Ureter (tissue), 1 donor: ENCODE results near the gene EMC7. TPM values are rescaled to one million over a fixed set of nuclear protein-coding genes. Genes with fewer than 3 reads are reported as not detected.
A peak's percentile ranks its signal among the peaks of the same experiment; 100 is the strongest.
"Not testable (repeated sequence)": the region's sequence is repeated elsewhere in the genome, so short reads cannot be mapped to it uniquely, and the experiment has no call there.

Experiments used
- DNase-seq: peaks from one replicate; pipeline ENCODE4 v3.0.0-alpha.2; 2020; ENCODE audit warnings: low spot score
- total RNA-seq: library from RNA; stranded (reverse); gene quantifications from one replicate; pipeline ENCODE4 v1.2.4, GENCODE V29; 2023
- donor health status: DM: yes; HTN: yes; CAD: no.

EMC7 gene
- 51.6 TPM for total RNA-seq

- DNase-seq, result peak; percentile 99
These were observed at the start of gene EMC7, which contains the start of gene PGBD4 for GRCh38 chr15:34101366-34102174. EMC7 (minus strand) TSS chr15:34101862; CDS start chr15:34101839, 23 bp downstream. PGBD4 (plus strand) TSS chr15:34102083; CDS start chr15:34102532, 449 bp downstream.

- DNase-seq, result no peak
These were observed 45.9 kb upstream of the EMC7 start for GRCh38 chr15:34147371-34148140.

DNA sequence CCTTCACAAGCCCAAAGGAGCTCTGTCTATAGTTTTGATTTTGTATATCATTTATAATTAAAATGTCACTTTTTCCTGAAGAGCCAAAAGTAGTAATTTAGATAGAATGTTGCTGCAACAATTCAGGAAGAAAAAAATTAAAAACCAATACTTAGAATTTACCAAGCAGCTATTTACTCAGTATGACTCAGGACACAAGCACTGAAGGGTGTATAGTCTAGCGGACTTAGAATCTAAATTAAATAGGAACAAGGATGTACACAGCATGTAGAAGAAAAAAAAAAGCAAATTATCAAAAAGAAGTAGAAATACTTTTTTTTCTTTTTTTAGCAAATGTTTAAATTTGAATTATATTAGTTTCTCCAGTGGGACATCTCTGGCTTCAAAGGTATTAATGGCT is 31.8 kb upstream of the EMC7 start:
- no peak for DNase-seq

- DNase-seq, result no peak
These were observed 31.2 kb upstream of the EMC7 start for GRCh38 chr15:34132881-34133280.

GRCh38 chr15:34128898-34129297 is 27.2 kb upstream of the EMC7 start:
- DNase-seq, result no peak

DNA sequence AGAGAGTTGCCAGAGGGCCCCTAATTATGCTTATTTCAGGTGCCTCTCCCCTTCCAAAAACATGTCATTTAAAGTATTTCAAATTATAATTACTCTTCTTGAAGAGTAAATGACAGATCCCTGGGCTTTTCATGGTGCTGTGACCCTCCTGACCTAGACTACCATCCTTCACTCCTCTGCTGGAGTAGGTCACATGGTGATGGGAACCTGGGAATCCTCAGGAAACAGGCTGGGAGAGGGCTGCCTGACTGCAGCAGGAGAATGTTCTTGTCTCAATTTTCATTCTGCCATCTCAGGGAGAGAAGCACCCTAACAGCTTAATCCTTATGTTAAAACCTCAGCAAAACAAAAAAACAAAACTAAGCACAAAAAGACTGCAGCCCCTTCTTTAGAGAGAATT is 24.9 kb upstream of the EMC7 start:
- no peak for DNase-seq

DNA sequence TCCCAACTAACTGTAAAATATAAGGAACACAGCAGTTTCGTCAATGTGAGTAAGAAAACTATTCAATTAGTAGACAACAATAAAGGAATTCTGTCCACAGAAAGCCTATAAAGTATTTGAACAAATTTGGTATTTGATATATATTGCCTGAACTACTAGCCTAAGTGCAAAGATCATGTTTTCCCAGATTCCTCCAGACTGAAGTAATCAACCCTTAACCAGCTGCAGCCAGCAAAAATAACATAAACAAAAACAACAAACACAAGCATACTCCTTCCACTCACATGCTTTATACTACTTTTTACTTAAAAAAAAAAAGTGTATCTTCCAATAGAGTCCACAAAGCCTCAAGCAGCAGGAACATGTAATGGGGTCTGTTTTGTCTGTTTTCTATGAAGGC is 24.3 kb upstream of the EMC7 start:
- DNase-seq, result no peak

GRCh38 chr15:34124651-34125050 is 23.0 kb upstream of the EMC7 start:
- DNase-seq, result no peak

DNA sequence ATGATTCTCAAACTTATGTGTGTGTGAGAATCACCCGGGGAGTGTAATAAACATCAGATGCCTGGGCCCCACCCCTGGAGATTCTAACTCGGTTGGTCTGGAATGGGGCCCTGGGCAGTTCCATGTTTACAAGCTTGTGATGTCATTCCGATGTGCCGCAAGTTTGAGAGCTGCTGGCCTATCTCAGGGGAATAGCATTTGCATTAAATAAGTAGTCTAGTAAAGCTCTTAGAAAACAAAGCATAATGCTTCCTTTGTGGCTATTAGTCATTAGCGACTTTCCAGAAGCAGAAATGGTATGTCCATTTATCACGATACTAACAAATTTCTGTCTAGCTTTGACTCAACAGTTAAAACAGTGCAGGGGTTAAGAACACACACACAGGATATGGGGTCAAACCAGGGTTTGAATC is 21.1 kb upstream of the EMC7 start:
- no peak for DNase-seq

GRCh38 chr15:34121786-34122185 is 20.1 kb upstream of the EMC7 start:
- DNase-seq, result not testable (repeated sequence)

DNA sequence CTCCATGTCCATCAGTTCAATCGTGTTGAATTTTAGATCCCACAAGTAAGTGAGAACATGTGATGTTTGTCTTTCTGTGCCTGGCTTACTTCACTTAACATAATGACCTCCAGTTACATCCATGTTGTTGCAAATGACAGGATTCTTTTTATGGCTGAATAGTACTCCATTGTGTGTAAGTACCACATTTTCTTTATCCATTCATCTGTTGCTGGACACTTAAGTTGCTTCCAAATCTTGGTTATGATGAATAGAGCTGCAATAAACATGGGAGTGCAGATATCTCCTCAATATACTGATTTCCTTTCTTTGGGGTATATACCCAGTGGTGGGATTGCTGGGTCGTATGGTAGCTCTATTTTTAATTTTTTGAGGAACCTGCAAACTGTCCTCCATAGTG is 18.8 kb upstream of the EMC7 start:
- DNase-seq, result not testable (repeated sequence)

GRCh38 chr15:34119291-34119690 is 17.6 kb upstream of the EMC7 start:
- DNase-seq, result no peak

DNA sequence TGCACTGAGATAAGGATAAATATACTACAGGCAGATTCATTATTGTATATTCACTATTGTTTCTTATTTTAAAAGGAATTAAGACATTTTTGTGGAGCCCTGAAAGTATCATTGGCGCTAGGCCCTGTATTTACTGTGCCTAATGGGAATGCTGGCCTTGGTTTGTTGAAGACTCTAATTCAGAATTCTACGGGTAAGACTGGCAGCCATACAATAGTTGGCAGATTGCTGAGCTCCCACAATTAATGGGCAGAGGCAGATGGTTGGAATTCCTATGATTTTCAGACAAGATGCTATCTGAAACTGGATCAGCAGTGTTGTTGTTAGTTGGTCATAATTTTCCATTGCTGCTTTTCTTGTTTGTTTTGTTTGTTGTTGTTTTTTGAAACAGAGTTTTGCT is 15.0 kb upstream of the EMC7 start:
- DNase-seq, result no peak

DNA sequence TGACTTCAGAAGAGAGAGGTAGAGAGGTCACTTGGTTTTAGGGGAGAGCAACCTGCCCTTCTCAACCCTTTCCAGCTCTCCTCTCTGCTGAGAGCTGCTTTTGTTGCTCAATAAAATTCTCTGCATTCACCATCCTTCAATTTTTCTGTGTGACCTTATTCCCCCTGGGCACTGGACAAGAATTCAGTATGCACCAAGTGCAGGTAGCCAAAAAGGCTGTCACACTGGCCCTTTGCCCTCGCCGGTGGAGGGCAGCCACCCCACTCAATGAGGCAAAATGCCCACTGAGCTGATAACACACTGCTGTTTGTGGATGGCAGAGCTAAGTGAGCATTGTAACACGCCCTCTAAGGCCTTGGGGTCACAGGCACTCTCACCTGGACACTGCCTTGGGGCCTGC is 13.1 kb upstream of the EMC7 start:
- DNase-seq, result no peak

GRCh38 chr15:34114215-34114614 is 12.6 kb upstream of the EMC7 start:
- no peak for DNase-seq

DNA sequence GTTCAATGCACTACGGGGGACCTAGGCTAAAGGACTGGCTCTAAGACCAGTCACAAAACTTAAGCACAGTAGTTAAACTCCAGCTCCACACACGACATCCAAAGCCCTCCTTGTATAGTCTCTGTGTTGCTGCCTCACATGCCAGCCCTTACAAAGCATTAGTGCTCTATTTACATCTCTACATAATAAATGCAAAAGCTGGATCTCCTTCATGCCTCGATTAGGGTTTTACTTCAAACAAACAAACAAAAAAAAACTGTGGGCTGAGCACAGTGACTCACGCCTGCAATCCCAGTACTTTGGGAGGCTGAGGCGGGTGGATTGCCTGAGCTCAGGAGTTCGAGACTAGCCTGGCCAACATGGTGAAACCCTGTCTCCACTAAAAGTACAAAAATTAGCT is 9.8 kb upstream of the EMC7 start:
- no peak for DNase-seq

GRCh38 chr15:34109797-34110663 is 8.4 kb upstream of the EMC7 start:
- DNase-seq, result no peak

DNA sequence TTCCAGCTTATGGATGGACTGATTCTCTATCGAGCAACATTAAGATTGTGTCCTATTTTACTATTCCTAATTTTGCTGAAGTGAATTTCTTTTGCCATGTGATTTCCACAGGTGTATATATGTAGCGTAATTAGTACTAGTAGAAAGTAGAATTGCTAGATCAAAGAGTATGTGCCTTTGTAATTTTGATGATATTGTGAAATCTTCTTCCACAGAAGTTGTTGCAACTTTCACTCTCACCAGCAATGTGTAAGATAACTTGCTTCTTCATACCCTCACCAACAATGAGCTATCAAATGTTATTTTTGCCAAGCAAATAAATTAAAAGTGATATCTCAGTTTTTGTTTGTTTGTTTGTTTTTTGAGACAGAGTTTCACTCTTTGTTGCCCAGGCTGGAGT is 5.7 kb upstream of the EMC7 start:
- no peak for DNase-seq

GRCh38 chr15:34106423-34106822 is 4.8 kb upstream of the EMC7 start:
- no peak for DNase-seq

DNA sequence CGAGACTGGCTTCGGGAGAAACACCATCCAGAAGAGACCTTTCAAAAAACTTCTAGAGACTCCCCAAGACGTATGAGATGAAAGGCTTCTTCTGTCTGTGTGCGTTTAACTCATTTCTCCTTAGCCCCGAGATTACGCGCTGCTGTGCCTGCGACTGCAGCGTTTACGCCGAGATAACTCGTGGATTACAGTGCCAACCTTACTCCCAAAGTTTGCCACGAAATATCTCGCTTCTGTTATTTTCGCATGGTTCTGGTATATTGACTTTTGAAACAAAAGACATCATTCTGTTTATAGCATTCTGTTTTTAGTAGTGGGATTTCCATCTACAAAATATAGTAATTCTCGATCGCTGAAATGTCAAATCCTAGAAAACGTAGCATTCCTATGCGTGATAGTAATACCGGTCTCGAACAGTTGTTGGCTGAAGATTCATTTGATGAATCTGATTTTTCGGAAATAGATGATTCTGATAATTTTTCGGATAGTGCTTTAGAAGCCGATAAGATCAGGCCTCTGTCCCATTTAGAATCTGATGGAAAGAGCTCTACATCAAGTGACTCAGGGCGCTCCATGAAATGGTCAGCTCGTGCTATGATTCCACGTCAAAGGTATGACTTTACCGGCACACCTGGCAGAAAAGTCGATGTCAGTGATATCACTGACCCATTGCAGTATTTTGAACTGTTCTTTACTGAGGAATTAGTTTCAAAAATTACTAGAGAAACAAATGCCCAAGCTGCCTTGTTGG is 688 bp upstream of the EMC7 start:
- DNase-seq, result no peak

DNA sequence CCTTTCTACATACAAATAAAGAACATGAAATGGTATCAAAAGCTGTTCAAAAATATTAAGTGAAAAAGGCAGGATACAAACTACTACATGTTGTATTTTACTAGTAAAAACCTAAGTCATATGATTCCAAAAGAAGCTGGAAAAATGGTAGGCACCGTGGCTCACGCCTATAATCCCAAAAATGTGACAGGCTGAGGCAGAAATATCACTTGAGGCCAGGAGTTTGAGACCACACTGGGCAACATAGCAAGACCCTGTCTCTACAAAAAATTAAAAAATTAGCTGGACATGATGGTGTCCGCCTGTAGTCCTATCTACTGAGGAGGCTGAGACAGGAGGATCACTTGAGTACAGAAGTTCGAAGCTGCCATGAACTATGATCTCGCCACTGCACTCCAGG is 1.7 kb downstream of the EMC7 start:
- no peak for DNase-seq
